A549 (cell line): ENCODE measurements around the gene C19orf47. TPM values are rescaled to one million over a fixed set of nuclear protein-coding genes. Genes with fewer than 3 reads are reported as not detected.

Experiments used
- ATAC-seq, 2 experiments: fragments of 200-7000 bp in 1 of 2; fragments of >200 bp in 1 of 2; cut with Nextera tagmentation in 1 of 2; cut with Tn5 transposase in 1 of 2; 3 replicates each; pipeline versions ENCODE4 v1.8.0 to v1.9.1; 2018 to 2020; ENCODE audit warnings: mild to moderate bottlenecking in 1 of 2, moderate library complexity in 1 of 2
- CTCF ChIA-PET: fragments of 300-600 bp; sonication (Branson Sonifier 250); formaldehyde crosslinking; extraction: SDS; loops from one replicate; lab custom pipeline; 2021; ENCODE audit warnings: antibody characterized with exemption, inconsistent platforms; lab: Yijun Ruan, JAX
- POLR2A ChIA-PET: fragments of 350-600 bp; formaldehyde crosslinking; extraction: SDS; loops from one replicate; lab custom pipeline; 2021; ENCODE audit warnings: antibody characterized with exemption, inconsistent platforms; lab: Yijun Ruan, JAX
- DNase-seq, 2 experiments: peaks; one replicate each; pipeline versions ENCODE4 v3.0.0 to v3.0.0-alpha.2; 2011 to 2016; ENCODE audit warnings: low read depth in 1 of 2, low spot score in 1 of 2
- FAIRE-seq: peaks from 2 replicates; lab custom pipeline; 2011; peaks lifted over from hg19 to GRCh38; lab: Jason Lieb, UNC
- H3K27ac ChIP-seq, 2 experiments: fragments of >200 bp; sonication (Bioruptor Twin); formaldehyde crosslinking; 3 replicates each; pipeline ENCODE4 v1.5.1; 2016 to 2017
- H3K4me1 ChIP-seq: fragments of >200 bp; sonication (Bioruptor Twin); formaldehyde crosslinking; 3 replicates; pipeline ENCODE4 v1.6.1; 2016
- H3K4me2 ChIP-seq: fragments of >200 bp; sonication (Bioruptor Twin); formaldehyde crosslinking; 3 replicates; pipeline ENCODE4 v1.6.1; 2016
- H3K4me3 ChIP-seq: fragments of >200 bp; sonication (Bioruptor Twin); formaldehyde crosslinking; 3 replicates; pipeline ENCODE4 v1.5.1; 2016
- H3K9me3 ChIP-seq: fragments of >200 bp; sonication (Bioruptor Twin); formaldehyde crosslinking; 3 replicates; pipeline ENCODE4 v1.6.1; 2016
- CEBPB ChIP-seq, 2 experiments: fragments of >200 bp in 1 of 2; sonication (Bioruptor Twin) in 1 of 2; formaldehyde crosslinking in 1 of 2; IDR thresholded peaks; 2 replicates each; pipeline ENCODE4 v1.6.1; 2012 to 2016
- CHD2 ChIP-seq: fragments of 150-350 bp; IDR thresholded peaks from 2 replicates; pipeline ENCODE4 v1.6.1; 2014; ENCODE audit warnings: low read length; ENCODE audit not compliant: partially characterized antibody
- EHF ChIP-seq: fragments of 250-450 bp; sonication (Bioruptor Pico); IDR thresholded peaks from 2 replicates; pipeline ENCODE4 v1.5.0; 2020; ENCODE audit warnings: mild to moderate bottlenecking
- EP300 ChIP-seq, 2 experiments: fragments of >200 bp; sonication (Bioruptor Twin); formaldehyde crosslinking; IDR thresholded peaks; 2 replicates in 1 of 2; 3 replicates in 1 of 2; pipeline ENCODE4 v1.6.1; 2016 to 2017
- FOSB ChIP-seq: fragments of 250-450 bp; sonication (Bioruptor Pico); IDR thresholded peaks from 2 replicates; pipeline ENCODE4 v1.5.0; 2020; ENCODE audit warnings: mild to moderate bottlenecking, moderate library complexity
- FOSL2 ChIP-seq, 2 experiments: fragments of 450-650 bp in 1 of 2; fragments of >200 bp in 1 of 2; sonication (Bioruptor Twin) in 1 of 2; formaldehyde crosslinking; IDR thresholded peaks; 2 replicates each; pipeline versions ENCODE4 v1.5.0 to v1.6.1; 2016 to 2020; ENCODE audit warnings: mild to moderate bottlenecking in 1 of 2, moderate library complexity in 1 of 2
- FOXS1 ChIP-seq: fragments of 250-450 bp; sonication (Bioruptor Pico); IDR thresholded peaks from 2 replicates; pipeline ENCODE4 v1.5.0; 2020; ENCODE audit warnings: mild to moderate bottlenecking, moderate library complexity
- HDAC2 ChIP-seq: fragments of 200-600 bp; sonication (generic); IDR thresholded peaks from 2 replicates; pipeline ENCODE4 v1.6.1; 2016
- HMGXB4 ChIP-seq: fragments of 250-450 bp; sonication (Bioruptor Pico); IDR thresholded peaks from 2 replicates; pipeline ENCODE4 v1.5.0; 2021; ENCODE audit warnings: mild to moderate bottlenecking, moderate library complexity, borderline replicate concordance
- HOXA7 ChIP-seq: fragments of 250-450 bp; sonication (Bioruptor Pico); IDR thresholded peaks from 2 replicates; pipeline ENCODE4 v1.5.0; 2020; ENCODE audit warnings: mild to moderate bottlenecking, moderate library complexity
- HOXB13 ChIP-seq: fragments of 250-450 bp; sonication (Bioruptor Pico); IDR thresholded peaks from 2 replicates; pipeline ENCODE4 v1.5.0; 2020; ENCODE audit warnings: low read depth, mild to moderate bottlenecking, moderate library complexity
- JUN ChIP-seq, 2 experiments: fragments of >200 bp; sonication (Bioruptor Twin); formaldehyde crosslinking; IDR thresholded peaks; 2 replicates in 1 of 2; 3 replicates in 1 of 2; pipeline ENCODE4 v1.6.1; 2016 to 2017
- KDM5A ChIP-seq: fragments of 200-600 bp; sonication (generic); IDR thresholded peaks from 2 replicates; pipeline ENCODE4 v1.6.1; 2016; ENCODE audit warnings: antibody characterized with exemption, mild to moderate bottlenecking
- MYC ChIP-seq: IDR thresholded peaks from 2 replicates; pipeline ENCODE4 v1.6.1; 2012; ENCODE audit warnings: mild to moderate bottlenecking, inconsistent platforms, low read length, improper control_type of control experiment, borderline replicate concordance
- NPAS2 ChIP-seq: fragments of 250-450 bp; sonication (Bioruptor Pico); IDR thresholded peaks from 2 replicates; pipeline ENCODE4 v1.8.0; 2022; ENCODE audit warnings: mild to moderate bottlenecking, moderate library complexity, borderline replicate concordance
- PHF8 ChIP-seq: fragments of 200-600 bp; sonication (generic); IDR thresholded peaks from 2 replicates; pipeline ENCODE4 v1.6.1; 2016; ENCODE audit warnings: low read depth, mild to moderate bottlenecking, antibody characterized with exemption, moderate library complexity, borderline replicate concordance
- POLR2A ChIP-seq: IDR thresholded peaks from 2 replicates; pipeline ENCODE4 v1.6.1; 2012; ENCODE audit warnings: mild to moderate bottlenecking, low read length
- RAD21 ChIP-seq, 2 experiments: fragments of >200 bp in 1 of 2; sonication (Bioruptor Twin) in 1 of 2; formaldehyde crosslinking in 1 of 2; IDR thresholded peaks in 1 of 2; conservative IDR thresholded peaks in 1 of 2; 2 replicates in 1 of 2; 3 replicates in 1 of 2; pipeline ENCODE4 v1.6.1; 2012 to 2018; ENCODE audit warnings: inconsistent platforms in 1 of 2
- WGBS: methylation state at CpG from one replicate; pipeline ENCODE4 v1.1.6; 2017; ENCODE audit errors: missing lambda C conversion rate; 5-methylcytosine and 5-hydroxymethylcytosine counted together
- polyA plus RNA-seq, 4 experiments: library from polyadenylated mRNA; depleted of rRNA in 3 of 4; stranded (reverse); fragments of >200 nt; fragmentation: RNase III in 1 of 4; extraction: RNeasy Plus Mini Kit Qiagen cat#74134 plus additional on column Dnase treatment in 1 of 4; gene quantifications; 2 replicates in 3 of 4; 3 replicates in 1 of 4; pipeline ENCODE4 v1.2.3, GENCODE V29; 2011 to 2017
- TF ChIP-seq, protein P1 (sequence below): fragments of >200 bp; sonication (Bioruptor Twin); formaldehyde crosslinking; IDR thresholded peaks from 3 replicates; pipeline ENCODE4 v1.6.1; 2016
- TF ChIP-seq, protein P2 (sequence below): IDR thresholded peaks from 2 replicates; pipeline ENCODE4 v1.6.1; 2012
- TF ChIP-seq, protein P3 (sequence below): fragments of >200 bp; sonication (Bioruptor Twin); formaldehyde crosslinking; IDR thresholded peaks from 3 replicates; pipeline ENCODE4 v1.5.1; 2016
- TF ChIP-seq, protein P4 (sequence below): fragments of 200-600 bp; sonication (generic); IDR thresholded peaks from 2 replicates; pipeline ENCODE4 v1.6.1; 2016; ENCODE audit warnings: antibody characterized with exemption, mild to moderate bottlenecking, moderate library complexity

C19orf47 gene
- polyA plus RNA-seq, 2 of the 4 experiments (the other 2 are of a cell fraction), result 25.7 to 39.8 TPM

GRCh38 chr19:40322271-40322610 lies 26.0 kb downstream of the C19orf47 start:
- no peak; a peak in 1 of 6 replicates for ATAC-seq
- TF ChIP-seq HDAC2 (no peak), JUN (IDR thresholded peaks at IDR 0.05) (no peak), KDM5A (no peak), FOSL2 (IDR thresholded peaks at IDR 0.05) (no peak), FOSL2 (CRISPR knock-in tag; IDR thresholded peaks at IDR 0.05) (no peak), HOXA7 (CRISPR knock-in tag) (no peak), FOXS1 (CRISPR knock-in tag) (no peak), PHF8 (no peak), POLR2A (no peak), FOSB (CRISPR knock-in tag) (no peak), MYC (no peak), EP300 (IDR thresholded peaks at IDR 0.05) (no peak), HOXB13 (CRISPR knock-in tag) (no peak), NPAS2 (no peak)
- TF ChIP-seq, protein P1, sequence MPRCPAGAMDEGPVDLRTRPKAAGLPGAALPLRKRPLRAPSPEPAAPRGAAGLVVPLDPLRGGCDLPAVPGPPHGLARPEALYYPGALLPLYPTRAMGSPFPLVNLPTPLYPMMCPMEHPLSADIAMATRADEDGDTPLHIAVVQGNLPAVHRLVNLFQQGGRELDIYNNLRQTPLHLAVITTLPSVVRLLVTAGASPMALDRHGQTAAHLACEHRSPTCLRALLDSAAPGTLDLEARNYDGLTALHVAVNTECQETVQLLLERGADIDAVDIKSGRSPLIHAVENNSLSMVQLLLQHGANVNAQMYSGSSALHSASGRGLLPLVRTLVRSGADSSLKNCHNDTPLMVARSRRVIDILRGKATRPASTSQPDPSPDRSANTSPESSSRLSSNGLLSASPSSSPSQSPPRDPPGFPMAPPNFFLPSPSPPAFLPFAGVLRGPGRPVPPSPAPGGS, result no peak
- TF ChIP-seq, protein P2, sequence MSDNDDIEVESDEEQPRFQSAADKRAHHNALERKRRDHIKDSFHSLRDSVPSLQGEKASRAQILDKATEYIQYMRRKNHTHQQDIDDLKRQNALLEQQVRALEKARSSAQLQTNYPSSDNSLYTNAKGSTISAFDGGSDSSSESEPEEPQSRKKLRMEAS, result no peak
- TF ChIP-seq, protein P3, sequence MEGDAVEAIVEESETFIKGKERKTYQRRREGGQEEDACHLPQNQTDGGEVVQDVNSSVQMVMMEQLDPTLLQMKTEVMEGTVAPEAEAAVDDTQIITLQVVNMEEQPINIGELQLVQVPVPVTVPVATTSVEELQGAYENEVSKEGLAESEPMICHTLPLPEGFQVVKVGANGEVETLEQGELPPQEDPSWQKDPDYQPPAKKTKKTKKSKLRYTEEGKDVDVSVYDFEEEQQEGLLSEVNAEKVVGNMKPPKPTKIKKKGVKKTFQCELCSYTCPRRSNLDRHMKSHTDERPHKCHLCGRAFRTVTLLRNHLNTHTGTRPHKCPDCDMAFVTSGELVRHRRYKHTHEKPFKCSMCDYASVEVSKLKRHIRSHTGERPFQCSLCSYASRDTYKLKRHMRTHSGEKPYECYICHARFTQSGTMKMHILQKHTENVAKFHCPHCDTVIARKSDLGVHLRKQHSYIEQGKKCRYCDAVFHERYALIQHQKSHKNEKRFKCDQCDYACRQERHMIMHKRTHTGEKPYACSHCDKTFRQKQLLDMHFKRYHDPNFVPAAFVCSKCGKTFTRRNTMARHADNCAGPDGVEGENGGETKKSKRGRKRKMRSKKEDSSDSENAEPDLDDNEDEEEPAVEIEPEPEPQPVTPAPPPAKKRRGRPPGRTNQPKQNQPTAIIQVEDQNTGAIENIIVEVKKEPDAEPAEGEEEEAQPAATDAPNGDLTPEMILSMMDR, result no peak
- TF ChIP-seq, all 56 proteins: peak for 0
- H3K27ac ChIP-seq, result no peak overlapping the region
- no peaks in the 10 kb centered on the region for H3K9me3 ChIP-seq
- CTCF ChIA-PET, result interaction anchor here (0.8 to 12.0 kb wide), 9 partner anchors 10 to 1248 kb away, joined by 3 to 142 read pairs (median 3); no protein-coding TSS in a partner anchor
- H3K4me1 ChIP-seq, result no peaks in the 10 kb centered on the region
- WGBS, result 77% methylated on average over 7 of the region's 7 CpGs
- DNase-seq (no peak), FAIRE-seq (no peak)
- no peak overlapping the region for H3K4me2 ChIP-seq
- H3K4me3 ChIP-seq, result no peak overlapping the region
- POLR2A ChIA-PET, result no interaction called here

DNA sequence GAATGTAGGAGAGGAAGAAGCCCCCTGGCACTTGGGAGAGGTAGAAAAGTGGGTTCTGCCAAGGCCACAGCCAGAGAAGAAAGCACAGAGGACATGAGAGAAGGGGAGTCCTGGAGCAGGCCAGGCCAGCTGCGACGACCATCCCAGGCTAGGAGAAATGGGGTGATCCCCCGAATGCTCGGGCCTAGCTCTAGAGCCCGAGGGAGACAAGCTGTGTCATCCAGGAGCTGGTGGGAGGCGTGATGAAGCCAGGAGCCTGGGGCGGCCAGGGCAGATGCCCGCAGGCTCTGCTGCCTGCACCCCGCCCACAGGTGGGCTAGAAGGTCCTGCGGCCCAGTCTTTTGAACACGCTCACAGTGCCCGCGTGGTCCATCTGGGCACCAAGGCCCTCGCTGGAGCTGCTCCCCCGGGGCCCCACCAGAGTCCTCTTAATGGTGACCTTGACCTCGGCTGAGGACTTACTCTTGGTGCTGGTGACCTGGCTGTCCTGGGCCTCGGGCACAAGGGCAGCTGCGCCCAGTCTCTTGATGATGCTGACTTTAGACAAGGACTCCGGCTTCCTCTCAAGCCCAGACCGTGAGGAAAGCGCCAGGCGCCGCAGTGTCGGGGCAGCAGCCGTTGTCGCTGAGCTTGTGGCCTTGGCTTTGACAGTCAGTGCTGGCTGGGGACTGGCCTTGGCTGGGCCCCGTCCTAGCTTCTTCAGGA lies 26.5 kb downstream of the C19orf47 start:
- TF ChIP-seq CEBPB (IDR thresholded peaks at IDR 0.05) (no peak), EHF (CRISPR knock-in tag) (no peak), RAD21 (conservative IDR thresholded peaks at IDR 0.05 in 1 of 2, IDR thresholded peaks at IDR 0.05 in 1 of 2) (no peak), CHD2 (no peak), HMGXB4 (no peak)
- TF ChIP-seq, protein P4, sequence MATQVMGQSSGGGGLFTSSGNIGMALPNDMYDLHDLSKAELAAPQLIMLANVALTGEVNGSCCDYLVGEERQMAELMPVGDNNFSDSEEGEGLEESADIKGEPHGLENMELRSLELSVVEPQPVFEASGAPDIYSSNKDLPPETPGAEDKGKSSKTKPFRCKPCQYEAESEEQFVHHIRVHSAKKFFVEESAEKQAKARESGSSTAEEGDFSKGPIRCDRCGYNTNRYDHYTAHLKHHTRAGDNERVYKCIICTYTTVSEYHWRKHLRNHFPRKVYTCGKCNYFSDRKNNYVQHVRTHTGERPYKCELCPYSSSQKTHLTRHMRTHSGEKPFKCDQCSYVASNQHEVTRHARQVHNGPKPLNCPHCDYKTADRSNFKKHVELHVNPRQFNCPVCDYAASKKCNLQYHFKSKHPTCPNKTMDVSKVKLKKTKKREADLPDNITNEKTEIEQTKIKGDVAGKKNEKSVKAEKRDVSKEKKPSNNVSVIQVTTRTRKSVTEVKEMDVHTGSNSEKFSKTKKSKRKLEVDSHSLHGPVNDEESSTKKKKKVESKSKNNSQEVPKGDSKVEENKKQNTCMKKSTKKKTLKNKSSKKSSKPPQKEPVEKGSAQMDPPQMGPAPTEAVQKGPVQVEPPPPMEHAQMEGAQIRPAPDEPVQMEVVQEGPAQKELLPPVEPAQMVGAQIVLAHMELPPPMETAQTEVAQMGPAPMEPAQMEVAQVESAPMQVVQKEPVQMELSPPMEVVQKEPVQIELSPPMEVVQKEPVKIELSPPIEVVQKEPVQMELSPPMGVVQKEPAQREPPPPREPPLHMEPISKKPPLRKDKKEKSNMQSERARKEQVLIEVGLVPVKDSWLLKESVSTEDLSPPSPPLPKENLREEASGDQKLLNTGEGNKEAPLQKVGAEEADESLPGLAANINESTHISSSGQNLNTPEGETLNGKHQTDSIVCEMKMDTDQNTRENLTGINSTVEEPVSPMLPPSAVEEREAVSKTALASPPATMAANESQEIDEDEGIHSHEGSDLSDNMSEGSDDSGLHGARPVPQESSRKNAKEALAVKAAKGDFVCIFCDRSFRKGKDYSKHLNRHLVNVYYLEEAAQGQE, result no peak
- TF ChIP-seq, all 56 proteins: peak for 0
- no peaks in the 10 kb centered on the region for H3K9me3 ChIP-seq
- H3K4me1 ChIP-seq, result no peaks in the 10 kb centered on the region
- DNase-seq, result no peak
- no peak overlapping the region for H3K27ac ChIP-seq
- no peak for FAIRE-seq
- WGBS, result 93% methylated on average over 27 of the region's 27 CpGs
- ATAC-seq, result no peak; a peak in 1 of 6 replicates
- no peak overlapping the region for H3K4me3 ChIP-seq
- CTCF ChIA-PET, result interaction anchor here (0.6 to 12.0 kb wide), 12 partner anchors 9 to 1249 kb away, joined by 3 to 142 read pairs (median 3); no protein-coding TSS in a partner anchor
- POLR2A ChIA-PET, result no interaction called here
- no peak overlapping the region for H3K4me2 ChIP-seq
